SU-DHL-6 (cell line): ENCODE results near the gene PPP1CB.

ENCODE experiments used
- CTCF ChIP-seq: fragments of 200-600 bp; sonication (generic); IDR thresholded peaks from one replicate; pipeline ENCODE4 v1.5.1; 2017; ENCODE audit warnings: antibody characterized with exemption, mild to moderate bottlenecking, low read length, moderate library complexity; ENCODE audit not compliant: insufficient read depth, poor library complexity, severe bottlenecking
- EZH2phosphoT487 ChIP-seq: fragments of 200-600 bp; sonication (generic), shearing (Covaris generic); conservative IDR thresholded peaks from 2 replicates; pipeline ENCODE4 v1.6.1; 2018; ENCODE audit warnings: mild to moderate bottlenecking, antibody characterized with exemption, low read length, moderate library complexity, mixed read lengths

- TF ChIP-seq CTCF (no peak), EZH2phosphoT487 (no peak)
Measured at GRCh38 chr2:28746429-28747111, 5.1 kb upstream of the PPP1CB start.
